ENCODE data around the gene CHD3. TPM values are rescaled to one million over a fixed set of nuclear protein-coding genes. Genes with fewer than 3 reads are reported as not detected.

CHD3 gene
- total RNA-seq, 1 experiment from 2014 or later = 27.9 TPM

GRCh38 chr17:7910711-7911110 is 22.1 kb downstream of the CHD3 start:
- H3K4me3 ChIP-seq (ENCODE audit: low read depth, low read length) = no peak overlapping the region
- no peak overlapping the region for H3K4me3 Mint-ChIP-seq (ENCODE audit: unreplicated experiment)
- H3K9me3 Mint-ChIP-seq (ENCODE audit: unreplicated experiment) = no peaks in the 10 kb centered on the region
- BruUV-seq (replicated peaks) = no TSS peak
- H3K27me3 ChIP-seq (replicated peaks; ENCODE audit: control insufficient read depth, insufficient read depth, low read length) = no peaks in the 10 kb centered on the region
- H3K36me3 Mint-ChIP-seq (ENCODE audit: insufficient read depth, unreplicated experiment) = peaks cover 25% of the 10 kb centered on the region
- intact Hi-C loops (cut with micrococcal nuclease; ENCODE audit: unreplicated experiment) = loop anchor here (10.0 kb wide), 1 partner anchor 166 kb away; no protein-coding TSS in a partner anchor
- no peaks in the 10 kb centered on the region for H3K27me3 Mint-ChIP-seq (ENCODE audit: insufficient read depth, unreplicated experiment)
- H3K27ac Mint-ChIP-seq (ENCODE audit: unreplicated experiment) = no peak overlapping the region
- TF ChIP-seq, protein P1, sequence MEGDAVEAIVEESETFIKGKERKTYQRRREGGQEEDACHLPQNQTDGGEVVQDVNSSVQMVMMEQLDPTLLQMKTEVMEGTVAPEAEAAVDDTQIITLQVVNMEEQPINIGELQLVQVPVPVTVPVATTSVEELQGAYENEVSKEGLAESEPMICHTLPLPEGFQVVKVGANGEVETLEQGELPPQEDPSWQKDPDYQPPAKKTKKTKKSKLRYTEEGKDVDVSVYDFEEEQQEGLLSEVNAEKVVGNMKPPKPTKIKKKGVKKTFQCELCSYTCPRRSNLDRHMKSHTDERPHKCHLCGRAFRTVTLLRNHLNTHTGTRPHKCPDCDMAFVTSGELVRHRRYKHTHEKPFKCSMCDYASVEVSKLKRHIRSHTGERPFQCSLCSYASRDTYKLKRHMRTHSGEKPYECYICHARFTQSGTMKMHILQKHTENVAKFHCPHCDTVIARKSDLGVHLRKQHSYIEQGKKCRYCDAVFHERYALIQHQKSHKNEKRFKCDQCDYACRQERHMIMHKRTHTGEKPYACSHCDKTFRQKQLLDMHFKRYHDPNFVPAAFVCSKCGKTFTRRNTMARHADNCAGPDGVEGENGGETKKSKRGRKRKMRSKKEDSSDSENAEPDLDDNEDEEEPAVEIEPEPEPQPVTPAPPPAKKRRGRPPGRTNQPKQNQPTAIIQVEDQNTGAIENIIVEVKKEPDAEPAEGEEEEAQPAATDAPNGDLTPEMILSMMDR (IDR thresholded peaks at IDR 0.05; ENCODE audit: insufficient read depth in 1 of 2, low read depth in 1 of 2, low read length in 1 of 2, severe bottlenecking in 1 of 2, unreplicated experiment in 1 of 2) = no peak
- no peaks in the 10 kb centered on the region for H3K36me3 ChIP-seq (ENCODE audit: control insufficient read depth, insufficient read depth, low read length)
- no peaks in the 10 kb centered on the region for H3K4me1 Mint-ChIP-seq (ENCODE audit: low read depth, unreplicated experiment)
- H3K9me3 ChIP-seq = no peaks in the 10 kb centered on the region
- H3K4me1 ChIP-seq = no peaks in the 10 kb centered on the region
- no peak for DNase-seq
- POLR2A ChIA-PET = no interaction called here
- CTCF ChIA-PET = no interaction called here

- H3K4me3 Mint-ChIP-seq (ENCODE audit: unreplicated experiment) = no peak overlapping the region
- no peak overlapping the region for H3K27ac Mint-ChIP-seq (ENCODE audit: unreplicated experiment)
- no peak overlapping the region for H3K4me3 ChIP-seq (ENCODE audit: low read depth, low read length)
- H3K4me1 Mint-ChIP-seq (ENCODE audit: low read depth, unreplicated experiment) = no peaks in the 10 kb centered on the region
- no peaks in the 10 kb centered on the region for H3K4me1 ChIP-seq
- H3K36me3 ChIP-seq (ENCODE audit: control insufficient read depth, insufficient read depth, low read length) = no peaks in the 10 kb centered on the region
- ChIA-PET POLR2A (no interaction called here), CTCF (no interaction called here)
- peaks cover 29% of the 10 kb centered on the region for H3K36me3 Mint-ChIP-seq (ENCODE audit: insufficient read depth, unreplicated experiment)
- H3K27me3 ChIP-seq (replicated peaks; ENCODE audit: control insufficient read depth, insufficient read depth, low read length) = no peaks in the 10 kb centered on the region
- no peaks in the 10 kb centered on the region for H3K9me3 ChIP-seq
- intact Hi-C loops (cut with micrococcal nuclease; ENCODE audit: unreplicated experiment) = loop anchor here (10.0 kb wide), 1 partner anchor 166 kb away; no protein-coding TSS in a partner anchor
- H3K27me3 Mint-ChIP-seq (ENCODE audit: insufficient read depth, unreplicated experiment) = no peaks in the 10 kb centered on the region
- DNase-seq = no peak
- no peaks in the 10 kb centered on the region for H3K9me3 Mint-ChIP-seq (ENCODE audit: unreplicated experiment)
- no TSS peak for BruUV-seq (replicated peaks)
- TF ChIP-seq, protein P1 (IDR thresholded peaks at IDR 0.05; ENCODE audit: insufficient read depth in 1 of 2, low read depth in 1 of 2, low read length in 1 of 2, severe bottlenecking in 1 of 2, unreplicated experiment in 1 of 2) = no peak
Observed at GRCh38 chr17:7911116-7911515, 22.5 kb downstream of the CHD3 start.

- intact Hi-C loops (cut with micrococcal nuclease; ENCODE audit: unreplicated experiment) = loop anchor here (1.0 to 10.0 kb wide), 4 partner anchors 19 to 168 kb away; partner anchors contain the start of gene CNTROB
- H3K4me1 Mint-ChIP-seq (ENCODE audit: low read depth, unreplicated experiment) = no peaks in the 10 kb centered on the region
- H3K36me3 Mint-ChIP-seq (ENCODE audit: insufficient read depth, unreplicated experiment) = peaks cover 32% of the 10 kb centered on the region
- TF ChIP-seq, protein P1 (IDR thresholded peaks at IDR 0.05; ENCODE audit: insufficient read depth in 1 of 2, low read depth in 1 of 2, low read length in 1 of 2, severe bottlenecking in 1 of 2, unreplicated experiment in 1 of 2) = peak; percentile 29 to 68
- H3K9me3 Mint-ChIP-seq (ENCODE audit: unreplicated experiment) = no peaks in the 10 kb centered on the region
- Histone ChIP-seq H3K36me3 (ENCODE audit: control insufficient read depth, insufficient read depth, low read length) (no peaks in the 10 kb centered on the region), H3K27me3 (replicated peaks; ENCODE audit: control insufficient read depth, insufficient read depth, low read length) (no peaks in the 10 kb centered on the region), H3K9me3 (no peaks in the 10 kb centered on the region), H3K4me1 (0 out of 2 replicates have a peak, but pooled peaks cover 3% of the 10 kb centered on the region), H3K4me3 (ENCODE audit: low read depth, low read length) (no peak overlapping the region)
- peak; percentile 50 to 62 for DNase-seq
- H3K27ac Mint-ChIP-seq (ENCODE audit: unreplicated experiment) = no peak overlapping the region
- CTCF ChIA-PET = interaction anchor here (0.6 to 1.9 kb wide), 8 partner anchors 19 to 695 kb away, joined by 3 to 8 read pairs (median 4); partner anchors contain the start of genes CNTROB and TRAPPC1
- BruUV-seq (replicated peaks) = no TSS peak
- no peak overlapping the region for H3K4me3 Mint-ChIP-seq (ENCODE audit: unreplicated experiment)
- POLR2A ChIA-PET = interaction anchor here (0.6 kb wide), 5 partner anchors 13 to 298 kb away, joined by 3 to 6 read pairs (median 4); partner anchors contain the start of gene FXR2
- no peaks in the 10 kb centered on the region for H3K27me3 Mint-ChIP-seq (ENCODE audit: insufficient read depth, unreplicated experiment)
Observed at GRCh38 chr17:7912927-7913524, 24.4 kb downstream of the CHD3 start.

All from Caco-2 (cell line).